Measurements from ENCODE around the gene UBALD1.

GRCh38 chr16:4647644-4647980, 32.9 kb upstream of the UBALD1 start:
- TF ChIP-seq EZH2phosphoT487 (IDR thresholded peaks at IDR 0.05; ENCODE audit: low read length), result no peak
- no peak for TF ChIP-seq CTCF (IDR thresholded peaks at IDR 0.05; ENCODE audit: low read length)
